Measurements from ENCODE around the gene NUDT15.

Gene NUDT15

GRCh38 chr13:48012668-48013067 is 24.9 kb upstream of the NUDT15 start:
- DNase-seq (no peak), ATAC-seq (replicated peaks) (no peak)
- Mint-ChIP-seq H3K36me3 (ENCODE audit: insufficient read depth) (no peaks in the 10 kb centered on the region), H3K27me3 (no peaks in the 10 kb centered on the region), H3K27ac (no peak overlapping the region), H3K4me3 (no peak overlapping the region), H3K9me3 (no peaks in the 10 kb centered on the region), H3K4me1 (ENCODE audit: low read depth in 2 of 2) (no peaks in the 10 kb centered on the region)

GRCh38 chr13:48014359-48014758 is 23.2 kb upstream of the NUDT15 start:
- ATAC-seq (replicated peaks), result no peak
- DNase-seq, result no peak
- H3K36me3 Mint-ChIP-seq (ENCODE audit: insufficient read depth), result no peaks in the 10 kb centered on the region
- H3K27me3 Mint-ChIP-seq, result no peaks in the 10 kb centered on the region
- peaks cover 0 to 4% of the 10 kb centered on the region in 2 donors for H3K4me1 Mint-ChIP-seq (ENCODE audit: low read depth in 2 of 2)
- no peaks in the 10 kb centered on the region for H3K9me3 Mint-ChIP-seq
- no peak overlapping the region for H3K4me3 Mint-ChIP-seq
- H3K27ac Mint-ChIP-seq, result no peak overlapping the region

GRCh38 chr13:48018637-48019036 is 18.9 kb upstream of the NUDT15 start:
- no peaks in the 10 kb centered on the region for H3K9me3 Mint-ChIP-seq
- ATAC-seq (replicated peaks), result no peak
- H3K27me3 Mint-ChIP-seq, result no peaks in the 10 kb centered on the region

GRCh38 chr13:48019796-48020195 is 17.7 kb upstream of the NUDT15 start:
- H3K4me3 Mint-ChIP-seq, result no peak overlapping the region
- no peaks in the 10 kb centered on the region for H3K9me3 Mint-ChIP-seq
- ATAC-seq (replicated peaks), result no peak
- peaks cover 2 to 4% of the 10 kb centered on the region in 2 donors for H3K4me1 Mint-ChIP-seq (ENCODE audit: low read depth in 2 of 2)
- no peaks in the 10 kb centered on the region for H3K36me3 Mint-ChIP-seq (ENCODE audit: insufficient read depth)
- H3K27ac Mint-ChIP-seq, result no peak overlapping the region
- no peak for DNase-seq
- no peaks in the 10 kb centered on the region for H3K27me3 Mint-ChIP-seq

More at GRCh38 chr13:48018637-48019036, 18.9 kb upstream of the NUDT15 start:
- Mint-ChIP-seq H3K4me3 (no peak overlapping the region), H3K27ac (no peak overlapping the region), H3K4me1 (ENCODE audit: low read depth in 2 of 2) (peaks cover 2 to 4% of the 10 kb centered on the region in 2 donors), H3K36me3 (ENCODE audit: insufficient read depth) (no peaks in the 10 kb centered on the region)
- DNase-seq, result no peak

- H3K27ac Mint-ChIP-seq, result no peak overlapping the region
- peaks cover 5% of the 10 kb centered on the region for H3K36me3 Mint-ChIP-seq (ENCODE audit: insufficient read depth)
- H3K4me1 Mint-ChIP-seq (ENCODE audit: low read depth in 2 of 2), result no peaks in the 10 kb centered on the region
- no peak overlapping the region for H3K4me3 Mint-ChIP-seq
- no peak for DNase-seq
- H3K9me3 Mint-ChIP-seq, result no peaks in the 10 kb centered on the region
- H3K27me3 Mint-ChIP-seq, result no peaks in the 10 kb centered on the region
- no peak for ATAC-seq (replicated peaks)
Measured at GRCh38 chr13:48028066-48028465, 9.5 kb upstream of the NUDT15 start.

GRCh38 chr13:48029859-48030258 is 7.7 kb upstream of the NUDT15 start:
- Mint-ChIP-seq H3K9me3 (no peaks in the 10 kb centered on the region), H3K4me1 (ENCODE audit: low read depth in 2 of 2) (peaks cover 4 to 5% of the 10 kb centered on the region in 2 donors), H3K4me3 (no peak overlapping the region), H3K27ac (no peak overlapping the region), H3K27me3 (no peaks in the 10 kb centered on the region), H3K36me3 (ENCODE audit: insufficient read depth) (peaks cover 5% of the 10 kb centered on the region)
- DNase-seq (no peak), ATAC-seq (replicated peaks) (no peak)

GRCh38 chr13:48038761-48039160 is 1.2 kb downstream of the NUDT15 start:
- H3K9me3 Mint-ChIP-seq, result no peaks in the 10 kb centered on the region
- H3K36me3 Mint-ChIP-seq (ENCODE audit: insufficient read depth), result peaks cover 20% of the 10 kb centered on the region
- no peak for ATAC-seq (replicated peaks)
- peak overlapping the region; percentile 98 for H3K27ac Mint-ChIP-seq
- H3K4me1 Mint-ChIP-seq (ENCODE audit: low read depth in 2 of 2), result peaks cover 18 to 24% of the 10 kb centered on the region in 2 donors
- H3K27me3 Mint-ChIP-seq, result no peaks in the 10 kb centered on the region
- H3K4me3 Mint-ChIP-seq, result peak overlapping the region; percentile 88 to 92
- no peak for DNase-seq

GRCh38 chr13:48040049-48040448 is 2.5 kb downstream of the NUDT15 start:
- H3K4me3 Mint-ChIP-seq, result peak overlapping the region in 1 of 2 donors; percentile 92
- H3K4me1 Mint-ChIP-seq (ENCODE audit: low read depth in 2 of 2), result peaks cover 14 to 18% of the 10 kb centered on the region in 2 donors
- no peaks in the 10 kb centered on the region for H3K9me3 Mint-ChIP-seq
- DNase-seq (no peak), ATAC-seq (replicated peaks) (no peak)
- peak overlapping the region in 1 of 2 donors; percentile 44 for H3K27ac Mint-ChIP-seq
- H3K27me3 Mint-ChIP-seq, result no peaks in the 10 kb centered on the region
- peaks cover 20% of the 10 kb centered on the region for H3K36me3 Mint-ChIP-seq (ENCODE audit: insufficient read depth)

- H3K27ac Mint-ChIP-seq, result no peak overlapping the region
- ATAC-seq (replicated peaks), result no peak
Measured at GRCh38 chr13:48040896-48041295, 3.4 kb downstream of the NUDT15 start.

GRCh38 chr13:48042894-48043293 is 5.4 kb downstream of the NUDT15 start:
- H3K4me3 Mint-ChIP-seq, result no peak overlapping the region
- no peaks in the 10 kb centered on the region for H3K27me3 Mint-ChIP-seq
- DNase-seq (no peak), ATAC-seq (replicated peaks) (no peak)
- peaks cover 8 to 13% of the 10 kb centered on the region in 2 donors for H3K4me1 Mint-ChIP-seq (ENCODE audit: low read depth in 2 of 2)
- peaks cover 21% of the 10 kb centered on the region for H3K36me3 Mint-ChIP-seq (ENCODE audit: insufficient read depth)
- H3K9me3 Mint-ChIP-seq, result no peaks in the 10 kb centered on the region
- H3K27ac Mint-ChIP-seq, result peak overlapping the region; percentile 17 to 55

More at GRCh38 chr13:48040896-48041295, 3.4 kb downstream of the NUDT15 start:
- Mint-ChIP-seq H3K9me3 (no peaks in the 10 kb centered on the region), H3K4me1 (ENCODE audit: low read depth in 2 of 2) (peaks cover 14 to 18% of the 10 kb centered on the region in 2 donors), H3K36me3 (ENCODE audit: insufficient read depth) (peaks cover 20% of the 10 kb centered on the region), H3K4me3 (no peak overlapping the region), H3K27me3 (no peaks in the 10 kb centered on the region)
- no peak for DNase-seq

GRCh38 chr13:48043789-48044503 is 6.4 kb downstream of the NUDT15 start:
- no peaks in the 10 kb centered on the region for H3K27me3 Mint-ChIP-seq
- peak overlapping the region in 1 of 2 donors; percentile 61 for H3K27ac Mint-ChIP-seq
- DNase-seq (no peak), ATAC-seq (replicated peaks) (no peak)
- peaks cover 16% of the 10 kb centered on the region for H3K36me3 Mint-ChIP-seq (ENCODE audit: insufficient read depth)
- no peak overlapping the region for H3K4me3 Mint-ChIP-seq
- peaks cover 1 to 10% of the 10 kb centered on the region in 2 donors for H3K4me1 Mint-ChIP-seq (ENCODE audit: low read depth in 2 of 2)
- no peaks in the 10 kb centered on the region for H3K9me3 Mint-ChIP-seq

GRCh38 chr13:48050550-48050949 is 13.0 kb downstream of the NUDT15 start:
- no peak for ATAC-seq (replicated peaks)
- Mint-ChIP-seq H3K4me3 (no peak overlapping the region), H3K27me3 (no peaks in the 10 kb centered on the region), H3K9me3 (no peaks in the 10 kb centered on the region), H3K36me3 (ENCODE audit: insufficient read depth) (peaks cover 21% of the 10 kb centered on the region), H3K27ac (no peak overlapping the region), H3K4me1 (ENCODE audit: low read depth in 2 of 2) (peaks cover 0 to 2% of the 10 kb centered on the region in 2 donors)
- no peak for DNase-seq

GRCh38 chr13:48054601-48055000 is 17.1 kb downstream of the NUDT15 start:
- H3K36me3 Mint-ChIP-seq (ENCODE audit: insufficient read depth), result peaks cover 11% of the 10 kb centered on the region
- DNase-seq (no peak), ATAC-seq (replicated peaks) (no peak)
- H3K4me3 Mint-ChIP-seq, result no peak overlapping the region
- H3K4me1 Mint-ChIP-seq (ENCODE audit: low read depth in 2 of 2), result peaks cover 6 to 10% of the 10 kb centered on the region in 2 donors
- no peaks in the 10 kb centered on the region for H3K9me3 Mint-ChIP-seq
- no peak overlapping the region for H3K27ac Mint-ChIP-seq
- no peaks in the 10 kb centered on the region for H3K27me3 Mint-ChIP-seq

GRCh38 chr13:48055712-48056111 is 18.2 kb downstream of the NUDT15 start:
- no peaks in the 10 kb centered on the region for H3K27me3 Mint-ChIP-seq
- peak overlapping the region; percentile 47 to 66 for H3K27ac Mint-ChIP-seq
- no peak overlapping the region for H3K4me3 Mint-ChIP-seq
- H3K36me3 Mint-ChIP-seq (ENCODE audit: insufficient read depth), result peaks cover 11% of the 10 kb centered on the region
- H3K9me3 Mint-ChIP-seq, result no peaks in the 10 kb centered on the region
- DNase-seq (no peak), ATAC-seq (replicated peaks) (no peak)
- peaks cover 8 to 20% of the 10 kb centered on the region in 2 donors for H3K4me1 Mint-ChIP-seq (ENCODE audit: low read depth in 2 of 2)
